HepG2 (cell line): ENCODE data around the gene GRIN3B. TPM values are rescaled to one million over a fixed set of nuclear protein-coding genes. Genes with fewer than 3 reads are reported as not detected.
A peak's percentile ranks its signal among the peaks of the same experiment; 100 is the strongest.

Source experiments
- EED ChIP-seq: sonication (generic); formaldehyde crosslinking; IDR thresholded peaks from 2 replicates; pipeline ENCODE4 v1.5.0; 2020; ENCODE audit warnings: mild to moderate bottlenecking, missing genetic modification reagents
- ETV5 ChIP-seq: IDR thresholded peaks from 2 replicates; pipeline ENCODE4 v1.6.1; 2018; ENCODE audit warnings: missing biosample characterization, missing genetic modification reagents, inconsistent platforms, borderline replicate concordance
- FIP1L1 ChIP-seq: fragments of 200-400 bp; formaldehyde crosslinking; IDR thresholded peaks from 2 replicates; pipeline ENCODE4 v1.6.1; 2018; ENCODE audit warnings: low read depth, mild to moderate bottlenecking, low read length, moderate library complexity, borderline replicate concordance; ENCODE audit not compliant: insufficient read depth
- GATAD2A ChIP-seq: IDR thresholded peaks from 2 replicates; pipeline ENCODE4 v1.6.1; 2016
- GLI4 ChIP-seq: sonication (generic); formaldehyde crosslinking; IDR thresholded peaks from 2 replicates; pipeline ENCODE4 v1.5.1; 2020; ENCODE audit warnings: missing genetic modification reagents, mild to moderate bottlenecking, moderate library complexity, borderline replicate concordance
- GTF2F1 ChIP-seq: fragments of 150-350 bp; IDR thresholded peaks from 2 replicates; pipeline ENCODE4 v1.6.1; 2014; ENCODE audit warnings: low read length
- PHB2 ChIP-seq: fragments of 450-650 bp; IDR thresholded peaks from 2 replicates; pipeline ENCODE4 v1.6.1; 2018; ENCODE audit not compliant: partially characterized antibody
- PRPF4 ChIP-seq: fragments of 200-400 bp; formaldehyde crosslinking; IDR thresholded peaks from 2 replicates; pipeline ENCODE4 v1.6.1; 2016; ENCODE audit warnings: low read length, low read depth; ENCODE audit not compliant: poor library complexity, severe bottlenecking
- RBM39 ChIP-seq: fragments of 200-400 bp; formaldehyde crosslinking; IDR thresholded peaks from one replicate; pipeline ENCODE4 v1.6.1; 2018; ENCODE audit warnings: antibody characterized with exemption, mild to moderate bottlenecking, low read depth, low read length; ENCODE audit not compliant: poor library complexity, severe bottlenecking
- REL ChIP-seq: sonication (generic); formaldehyde crosslinking; conservative IDR thresholded peaks from 2 replicates; pipeline ENCODE4 v1.8.0; 2022; ENCODE audit warnings: mild to moderate bottlenecking, missing genetic modification reagents, moderate library complexity
- RFX3 ChIP-seq: IDR thresholded peaks from 2 replicates; pipeline ENCODE4 v1.6.1; 2016; ENCODE audit warnings: missing biosample characterization, missing genetic modification reagents
- ZNF121 ChIP-seq: sonication (generic); formaldehyde crosslinking; IDR thresholded peaks from 2 replicates; pipeline ENCODE4 v1.5.0; 2020; ENCODE audit warnings: mild to moderate bottlenecking, missing genetic modification reagents
- ZNF253 ChIP-seq: sonication (generic); formaldehyde crosslinking; IDR thresholded peaks from 2 replicates; pipeline ENCODE4 v1.8.0; 2022; ENCODE audit warnings: mild to moderate bottlenecking, missing genetic modification reagents, borderline replicate concordance
- ZNF264 ChIP-seq: sonication (generic); formaldehyde crosslinking; IDR thresholded peaks from 2 replicates; pipeline ENCODE4 v1.4.0; 2020; ENCODE audit warnings: missing genetic modification reagents
- ZNF331 ChIP-seq: sonication (generic); formaldehyde crosslinking; IDR thresholded peaks from 2 replicates; pipeline ENCODE4 v1.4.0; 2020; ENCODE audit warnings: missing genetic modification reagents
- ZNF441 ChIP-seq: sonication (generic); formaldehyde crosslinking; IDR thresholded peaks from 2 replicates; pipeline ENCODE4 v1.7.0; 2021; ENCODE audit warnings: missing genetic modification reagents, borderline replicate concordance
- ZNF460 ChIP-seq: sonication (generic); formaldehyde crosslinking; IDR thresholded peaks from 2 replicates; pipeline ENCODE4 v1.5.1; 2020; ENCODE audit warnings: missing genetic modification reagents, mild to moderate bottlenecking, borderline replicate concordance
- polyA plus RNA-seq, 8 experiments: library from polyadenylated mRNA; depleted of rRNA in 3 of 8; stranded (reverse) in 7 of 8; unstranded in 1 of 8; fragments of >200 nt; fragmentation: Illumina TruSeq in 4 of 8; extraction: Trizol in 4 of 8; gene quantifications; 2 replicates each; pipeline versions ENCODE4 v1.2.1 to v1.2.3, GENCODE V29; 2011 to 2016; ENCODE audit warnings: low read depth in 4 of 8, missing spikeins in 1 of 8, mixed read lengths in 1 of 8; ENCODE audit not compliant: insufficient read depth in 1 of 8
- total RNA-seq, 5 experiments: library from RNA; depleted of rRNA; stranded (reverse); fragments of >200 nt; fragmentation: Illumina TruSeq; extraction: Trizol; gene quantifications; 2 replicates each; pipeline ENCODE4 v1.2.3, GENCODE V29; 2016; ENCODE audit warnings: low read depth in 1 of 5
- TF ChIP-seq, protein P1 (sequence below): sonication (generic); formaldehyde crosslinking; IDR thresholded peaks from 2 replicates; pipeline ENCODE4 v1.4.0; 2020; ENCODE audit warnings: mild to moderate bottlenecking, missing genetic modification reagents
- TF ChIP-seq, protein P2 (sequence below): sonication (generic); formaldehyde crosslinking; IDR thresholded peaks from 2 replicates; pipeline ENCODE4 v1.8.0; 2022; ENCODE audit warnings: missing genetic modification reagents, mild to moderate bottlenecking, borderline replicate concordance
- TF ChIP-seq, protein P3 (sequence below): IDR thresholded peaks from 2 replicates; pipeline ENCODE4 v1.6.1; 2012; ENCODE audit warnings: inconsistent platforms
- TF ChIP-seq, protein P4 (sequence below): sonication (generic); formaldehyde crosslinking; IDR thresholded peaks from 2 replicates; pipeline ENCODE4 v1.8.1; 2023; ENCODE audit warnings: mild to moderate bottlenecking, moderate library complexity, missing genetic modification reagents
- TF ChIP-seq, protein P5 (sequence below): sonication (generic); formaldehyde crosslinking; IDR thresholded peaks from 2 replicates; pipeline ENCODE4 v1.5.0; 2020; ENCODE audit warnings: missing genetic modification reagents
- TF ChIP-seq, protein P6 (sequence below): sonication (generic); formaldehyde crosslinking; IDR thresholded peaks from 2 replicates; pipeline ENCODE4 v1.4.0; 2020; ENCODE audit warnings: missing genetic modification reagents

GRIN3B gene
- total and polyA plus RNA-seq, 2 of the 13 experiments (the other 11 are each of a cell fraction or from before 2014, with no cell fraction given) = 0.07 to 0.20 TPM

DNA sequence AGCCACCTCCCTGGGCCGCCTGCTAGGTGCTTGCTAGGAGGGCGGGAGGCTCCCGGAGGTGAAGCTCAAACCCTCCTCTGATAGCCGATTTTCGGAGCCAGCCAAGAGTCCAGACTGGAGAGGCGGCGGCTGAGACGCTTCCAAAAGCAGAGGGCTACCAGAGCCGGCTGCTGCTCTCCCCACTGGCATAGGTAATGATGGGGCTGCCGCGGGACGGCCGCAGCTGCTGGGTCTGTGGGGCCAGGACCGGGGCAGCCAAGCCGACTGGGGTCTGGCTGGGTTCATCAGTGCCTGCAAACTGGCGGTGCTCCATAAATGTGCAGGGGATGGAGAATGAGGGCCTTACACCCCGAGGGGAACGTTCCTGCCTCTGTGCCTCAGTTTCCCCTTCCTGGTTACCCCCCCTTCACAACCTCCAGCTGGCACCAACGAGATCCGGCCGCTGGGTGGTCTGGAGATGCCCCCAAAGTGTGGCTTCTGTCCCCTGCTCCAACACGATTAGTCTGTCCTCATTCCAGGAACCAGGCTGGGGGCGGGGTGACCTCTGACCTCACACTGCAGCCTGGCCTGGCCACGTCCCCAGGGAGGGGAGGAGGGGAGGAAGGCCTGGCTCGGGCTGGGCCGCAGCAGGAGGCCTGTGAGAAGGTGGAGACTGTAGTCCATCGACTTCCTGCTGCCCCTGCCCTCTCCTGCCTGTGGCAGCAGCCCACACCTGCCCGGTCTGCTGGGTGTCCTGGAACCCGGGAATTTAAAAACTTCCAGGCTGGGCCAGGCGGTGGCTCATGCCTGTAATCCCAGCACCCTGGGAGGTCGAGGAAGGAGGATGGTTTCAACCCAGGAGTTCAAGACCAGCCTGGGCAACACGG lies 19.9 kb upstream of the GRIN3B start (continued):
- TF ChIP-seq ZNF121 (CRISPR knock-in tag) (peak; percentile 69), ZNF460 (CRISPR knock-in tag) (peak; percentile 67; the same call in 1 of the 2 replicates), RBM39 (no peak), ZNF264 (0 out of 2 replicates have a peak, but pooled peaks have one; percentile 77), ZNF253 (no peak), EED (CRISPR knock-in tag) (peak; percentile 77; the same call in 1 of the 2 replicates), GTF2F1 (no peak), RFX3 (CRISPR knock-in tag) (no peak), PHB2 (no peak), GATAD2A (CRISPR knock-in tag) (peak; percentile 90), ZNF441 (CRISPR knock-in tag) (peak; percentile 71; the same call in 1 of the 2 replicates), ETV5 (peak; percentile 74; the same call in 1 of the 2 replicates), GLI4 (CRISPR knock-in tag) (0 out of 2 replicates have a peak, but pooled peaks have one; percentile 87), PRPF4 (peak; percentile 95), FIP1L1 (peak; percentile 68; the same call in 1 of the 2 replicates), REL (CRISPR knock-in tag) (peak; percentile 75; the same call in 1 of the 2 replicates), ZNF331 (CRISPR knock-in tag) (peak; percentile 89)
- TF ChIP-seq, protein P1, sequence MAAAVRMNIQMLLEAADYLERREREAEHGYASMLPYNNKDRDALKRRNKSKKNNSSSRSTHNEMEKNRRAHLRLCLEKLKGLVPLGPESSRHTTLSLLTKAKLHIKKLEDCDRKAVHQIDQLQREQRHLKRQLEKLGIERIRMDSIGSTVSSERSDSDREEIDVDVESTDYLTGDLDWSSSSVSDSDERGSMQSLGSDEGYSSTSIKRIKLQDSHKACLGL (CRISPR knock-in tag) = peak; percentile 57; the same call in 1 of the 2 replicates
- TF ChIP-seq, protein P2, sequence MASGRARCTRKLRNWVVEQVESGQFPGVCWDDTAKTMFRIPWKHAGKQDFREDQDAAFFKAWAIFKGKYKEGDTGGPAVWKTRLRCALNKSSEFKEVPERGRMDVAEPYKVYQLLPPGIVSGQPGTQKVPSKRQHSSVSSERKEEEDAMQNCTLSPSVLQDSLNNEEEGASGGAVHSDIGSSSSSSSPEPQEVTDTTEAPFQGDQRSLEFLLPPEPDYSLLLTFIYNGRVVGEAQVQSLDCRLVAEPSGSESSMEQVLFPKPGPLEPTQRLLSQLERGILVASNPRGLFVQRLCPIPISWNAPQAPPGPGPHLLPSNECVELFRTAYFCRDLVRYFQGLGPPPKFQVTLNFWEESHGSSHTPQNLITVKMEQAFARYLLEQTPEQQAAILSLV (CRISPR knock-in tag) = peak; percentile 90
- TF ChIP-seq, protein P3, sequence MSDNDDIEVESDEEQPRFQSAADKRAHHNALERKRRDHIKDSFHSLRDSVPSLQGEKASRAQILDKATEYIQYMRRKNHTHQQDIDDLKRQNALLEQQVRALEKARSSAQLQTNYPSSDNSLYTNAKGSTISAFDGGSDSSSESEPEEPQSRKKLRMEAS = peak; percentile 90
- TF ChIP-seq, protein P4, sequence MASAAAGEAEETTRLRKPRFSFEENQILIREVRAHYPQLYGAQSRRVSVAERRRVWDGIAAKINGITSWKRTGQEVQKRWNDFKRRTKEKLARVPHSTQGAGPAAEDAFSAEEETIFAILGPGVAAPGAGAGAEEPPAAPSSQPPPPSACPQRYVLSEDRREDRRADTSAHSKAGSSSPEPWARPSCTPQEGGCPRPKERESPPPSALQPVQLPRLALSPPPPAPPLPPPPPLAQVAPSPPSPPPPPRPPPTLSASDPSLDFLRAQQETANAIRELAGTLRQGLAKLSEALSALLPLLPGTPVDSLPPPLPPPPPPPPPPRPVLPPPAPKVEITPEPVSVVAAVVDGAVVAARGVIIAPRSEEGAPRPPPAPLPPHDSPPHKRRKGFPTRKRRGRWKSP (CRISPR knock-in tag) = peak; percentile 35; the same call in 1 of the 2 replicates
- TF ChIP-seq, protein P5, sequence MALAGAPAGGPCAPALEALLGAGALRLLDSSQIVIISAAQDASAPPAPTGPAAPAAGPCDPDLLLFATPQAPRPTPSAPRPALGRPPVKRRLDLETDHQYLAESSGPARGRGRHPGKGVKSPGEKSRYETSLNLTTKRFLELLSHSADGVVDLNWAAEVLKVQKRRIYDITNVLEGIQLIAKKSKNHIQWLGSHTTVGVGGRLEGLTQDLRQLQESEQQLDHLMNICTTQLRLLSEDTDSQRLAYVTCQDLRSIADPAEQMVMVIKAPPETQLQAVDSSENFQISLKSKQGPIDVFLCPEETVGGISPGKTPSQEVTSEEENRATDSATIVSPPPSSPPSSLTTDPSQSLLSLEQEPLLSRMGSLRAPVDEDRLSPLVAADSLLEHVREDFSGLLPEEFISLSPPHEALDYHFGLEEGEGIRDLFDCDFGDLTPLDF (CRISPR knock-in tag) = peak; percentile 49; the same call in 1 of the 2 replicates
- TF ChIP-seq, protein P6, sequence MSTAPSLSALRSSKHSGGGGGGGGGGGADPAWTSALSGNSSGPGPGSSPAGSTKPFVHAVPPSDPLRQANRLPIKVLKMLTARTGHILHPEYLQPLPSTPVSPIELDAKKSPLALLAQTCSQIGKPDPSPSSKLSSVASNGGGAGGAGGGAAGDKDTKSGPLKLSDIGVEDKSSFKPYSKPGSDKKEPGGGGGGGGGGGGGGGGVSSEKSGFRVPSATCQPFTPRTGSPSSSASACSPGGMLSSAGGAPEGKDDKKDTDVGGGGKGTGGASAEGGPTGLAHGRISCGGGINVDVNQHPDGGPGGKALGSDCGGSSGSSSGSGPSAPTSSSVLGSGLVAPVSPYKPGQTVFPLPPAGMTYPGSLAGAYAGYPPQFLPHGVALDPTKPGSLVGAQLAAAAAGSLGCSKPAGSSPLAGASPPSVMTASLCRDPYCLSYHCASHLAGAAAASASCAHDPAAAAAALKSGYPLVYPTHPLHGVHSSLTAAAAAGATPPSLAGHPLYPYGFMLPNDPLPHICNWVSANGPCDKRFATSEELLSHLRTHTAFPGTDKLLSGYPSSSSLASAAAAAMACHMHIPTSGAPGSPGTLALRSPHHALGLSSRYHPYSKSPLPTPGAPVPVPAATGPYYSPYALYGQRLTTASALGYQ (CRISPR knock-in tag) = peak; percentile 47
